Uterus (tissue), 2 donors: ENCODE data around the gene BHMT.

Source experiments
- CTCF ChIP-seq, 4 experiments: fragments of 200-600 bp in 2 of 4; fragments of 450-650 bp in 2 of 4; sonication (generic) in 2 of 4; IDR thresholded peaks; one replicate each; pipeline ENCODE4 v1.5.1; 2016 to 2019; ENCODE audit warnings: antibody characterized with exemption in 4 of 4, mild to moderate bottlenecking in 2 of 4, moderate library complexity in 1 of 4
- POLR2A ChIP-seq, 2 donors: fragments of 450-650 bp; IDR thresholded peaks; one replicate each; pipeline ENCODE4 v1.6.1; 2016; ENCODE audit warnings: antibody characterized with exemption in 2 of 2, mild to moderate bottlenecking in 1 of 2, moderate library complexity in 1 of 2

DNA sequence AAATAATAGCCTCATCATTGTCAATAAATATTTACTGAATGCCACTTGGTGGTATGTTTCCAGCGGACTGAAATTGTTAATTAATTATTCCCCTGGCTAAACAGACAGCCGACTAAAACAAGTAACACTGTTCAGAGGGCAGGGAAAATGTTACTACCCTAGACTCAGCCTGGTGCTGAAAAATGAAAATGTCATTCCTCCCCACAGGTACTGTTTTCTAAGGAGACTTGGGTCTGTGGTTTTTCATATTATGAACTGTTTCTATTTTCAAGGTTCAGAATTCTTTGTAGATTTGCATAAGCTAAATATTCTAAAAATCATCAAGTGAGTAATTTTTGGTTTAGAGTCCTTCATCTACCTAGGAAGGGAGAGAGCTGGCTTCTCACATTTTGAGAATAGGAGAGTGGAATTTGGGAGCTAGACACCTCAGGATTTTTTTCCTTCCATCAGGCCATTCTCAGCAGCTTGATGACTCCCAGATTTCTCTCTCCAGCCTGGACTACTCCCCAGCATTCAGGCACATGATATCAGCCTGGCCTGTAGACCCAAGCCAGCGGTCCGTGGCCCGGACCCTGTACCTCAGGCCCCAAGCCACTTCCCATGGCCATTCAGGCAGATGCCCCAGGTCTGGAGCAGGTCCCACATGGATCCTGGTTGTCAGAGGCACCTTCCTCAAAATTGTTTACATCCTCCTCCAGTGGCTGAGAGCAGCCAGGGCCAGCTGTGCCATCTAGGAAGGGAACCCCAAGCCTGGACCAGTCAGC is 24.4 kb downstream of the BHMT start:
- TF ChIP-seq CTCF (IDR thresholded peaks at IDR 0.05) = no peak
- TF ChIP-seq POLR2A (IDR thresholded peaks at IDR 0.05) = no peak
